HG02884 (cell line): ENCODE results near the gene CD7.
"Not testable (repeated sequence)": the region's sequence is repeated elsewhere in the genome, so short reads cannot be mapped to it uniquely, and the experiment has no call there.

Source experiments
- ATAC-seq: cut with Tn5 transposase; IDR thresholded peaks from one replicate; pipeline ENCODE4 v1.9.1; 2021; ENCODE audit warnings: mild to moderate bottlenecking, moderate library complexity; ENCODE audit not compliant: unreplicated experiment

CD7 gene

GRCh38 chr17:82347994-82348393 lies 30.6 kb upstream of the CD7 start:
- ATAC-seq, result not testable (repeated sequence)

GRCh38 chr17:82346342-82347300 lies 29.2 kb upstream of the CD7 start:
- ATAC-seq, result no peak

- no peak for ATAC-seq
These were observed 28.0 kb upstream of the CD7 start for GRCh38 chr17:82345151-82345976.

- no peak for ATAC-seq
These were observed 26.9 kb upstream of the CD7 start for GRCh38 chr17:82344175-82344907.

- ATAC-seq, result no peak
These were observed 26.2 kb upstream of the CD7 start for GRCh38 chr17:82343560-82343959.

GRCh38 chr17:82342361-82343079 lies 25.1 kb upstream of the CD7 start:
- ATAC-seq, result no peak

- no peak for ATAC-seq
These were observed 22.5 kb upstream of the CD7 start for GRCh38 chr17:82339634-82340580.

GRCh38 chr17:82338858-82339633 lies 21.6 kb upstream of the CD7 start:
- ATAC-seq, result no peak

GRCh38 chr17:82334622-82335394 lies 17.4 kb upstream of the CD7 start:
- no peak for ATAC-seq

- no peak for ATAC-seq
These were observed 16.8 kb upstream of the CD7 start for GRCh38 chr17:82334204-82334621.

- no peak for ATAC-seq
These were observed 16.1 kb upstream of the CD7 start, which contains the start of gene SECTM1 for GRCh38 chr17:82333279-82334171. Gene SECTM1, minus strand, starts transcription at chr17:82333766. Its CDS starts 6,526 bp downstream, at chr17:82327240.

- no peak for ATAC-seq
These were observed 15.4 kb upstream of the CD7 start for GRCh38 chr17:82332669-82333278.

GRCh38 chr17:82331345-82331939 lies 14.0 kb upstream of the CD7 start:
- no peak for ATAC-seq

GRCh38 chr17:82330322-82331239 lies 13.2 kb upstream of the CD7 start:
- ATAC-seq, result no peak
